ENCODE measurements around the gene RASSF3.
"Not testable (repeated sequence)": the region's sequence is repeated elsewhere in the genome, so short reads cannot be mapped to it uniquely, and the experiment has no call there.

The RASSF3 gene

DNA sequence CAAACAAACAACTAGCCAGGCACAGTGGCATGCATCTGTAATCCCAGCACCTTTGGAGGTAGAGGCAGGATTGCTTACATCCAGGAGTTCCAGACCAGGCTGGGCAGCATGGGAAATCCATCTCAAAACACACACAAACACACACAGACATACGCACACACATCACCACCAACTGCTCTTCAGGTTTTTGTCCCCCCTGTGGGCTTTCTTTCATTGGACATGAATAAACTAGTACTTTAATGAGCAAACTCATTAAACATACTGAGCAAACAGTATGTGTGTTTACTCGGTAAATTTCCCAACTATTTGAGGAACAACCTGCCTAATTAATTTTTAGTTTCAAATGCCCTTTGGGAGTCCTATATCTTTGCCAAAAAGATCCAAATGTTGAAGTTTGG is 10.1 kb upstream of the RASSF3 start:
- no peak for DNase-seq

DNA sequence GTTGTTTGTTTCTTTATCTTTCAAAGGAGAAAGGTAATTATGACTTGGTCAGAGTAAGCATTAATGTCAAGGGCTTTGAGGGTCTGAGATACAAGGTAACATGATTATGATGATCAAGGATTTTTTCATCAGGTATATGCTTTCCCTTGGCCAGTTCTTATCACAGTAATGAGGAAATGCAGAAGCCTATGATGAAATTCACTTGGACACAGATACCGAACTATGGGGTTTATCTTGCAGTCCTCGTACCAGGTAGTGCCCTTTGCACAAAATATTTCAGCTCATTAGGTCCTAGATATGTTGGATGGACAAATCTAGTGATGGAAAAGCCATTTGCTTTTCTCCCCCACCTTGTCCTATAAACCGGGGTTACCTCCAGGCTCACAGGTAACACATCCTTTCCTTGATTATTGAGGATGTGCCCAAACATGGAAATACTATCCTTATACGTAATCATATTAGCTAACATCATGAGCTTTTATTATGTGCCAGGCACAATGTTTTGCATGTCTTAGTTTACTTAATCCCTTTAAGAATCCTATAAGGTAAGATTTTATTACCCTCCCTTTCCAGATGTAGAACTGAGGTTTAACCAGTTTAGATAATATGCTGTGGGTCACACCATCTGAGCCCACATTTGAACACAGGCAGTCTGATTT is 7.0 kb upstream of the RASSF3 start:
- DNase-seq = no peak

- DNase-seq = peak; percentile 69
These were observed 1.3 kb upstream of the RASSF3 start for GRCh38 chr12:64608901-64609535.

GRCh38 chr12:64609536-64610078 is 688 bp upstream of the RASSF3 start:
- peak; percentile 77 for DNase-seq

- peak; percentile 82 for DNase-seq
These were observed 505 bp downstream of the RASSF3 start for GRCh38 chr12:64610660-64611340.

DNA sequence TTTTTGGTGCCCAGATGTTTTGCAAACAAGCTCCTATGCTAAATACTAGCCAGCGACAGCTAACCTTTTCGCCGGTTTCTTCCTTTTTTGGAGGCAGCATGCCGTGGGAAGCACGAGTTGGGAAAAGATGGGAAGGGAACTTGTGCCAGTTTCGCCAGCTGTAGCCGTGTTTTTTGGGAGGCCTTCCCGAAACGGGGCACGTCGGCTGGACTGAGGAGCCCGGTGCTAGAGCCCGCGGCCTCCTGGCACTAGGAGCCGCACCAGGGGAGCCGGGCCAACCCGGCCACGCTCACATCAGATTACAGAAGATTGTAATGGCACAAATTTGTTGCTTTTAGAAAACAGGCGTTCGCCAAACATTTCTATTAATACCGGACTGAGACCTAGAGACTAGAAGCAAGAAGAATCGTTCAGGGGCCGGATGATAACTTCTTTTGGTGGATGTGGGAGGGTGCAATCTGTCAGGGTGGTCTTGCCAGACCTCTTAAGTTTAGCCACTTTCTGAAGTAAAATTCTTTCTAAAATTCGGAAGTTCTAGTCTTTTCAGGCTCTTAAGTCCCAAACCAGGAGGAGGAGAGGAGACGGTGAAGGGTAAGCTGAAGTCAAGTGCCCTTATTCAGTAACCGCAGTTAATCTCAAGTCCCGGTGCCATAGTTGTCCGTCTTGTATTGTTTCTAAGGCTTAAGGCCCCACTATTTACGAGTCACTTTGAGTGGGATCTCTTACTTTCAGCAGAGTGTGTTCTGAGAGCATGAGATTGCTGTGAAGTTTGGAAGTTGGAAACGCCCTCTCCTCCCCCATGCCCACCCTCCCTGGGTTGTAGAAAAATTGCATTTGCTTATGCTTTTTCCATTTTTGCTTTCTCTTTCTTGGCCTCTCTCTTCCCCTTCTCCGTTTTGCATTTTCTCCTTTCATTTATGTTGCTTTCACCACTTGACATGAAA is 1.3 kb downstream of the RASSF3 start:
- DNase-seq = peak; percentile 69

GRCh38 chr12:64612843-64613242 is 2.5 kb downstream of the RASSF3 start:
- DNase-seq = no peak

DNA sequence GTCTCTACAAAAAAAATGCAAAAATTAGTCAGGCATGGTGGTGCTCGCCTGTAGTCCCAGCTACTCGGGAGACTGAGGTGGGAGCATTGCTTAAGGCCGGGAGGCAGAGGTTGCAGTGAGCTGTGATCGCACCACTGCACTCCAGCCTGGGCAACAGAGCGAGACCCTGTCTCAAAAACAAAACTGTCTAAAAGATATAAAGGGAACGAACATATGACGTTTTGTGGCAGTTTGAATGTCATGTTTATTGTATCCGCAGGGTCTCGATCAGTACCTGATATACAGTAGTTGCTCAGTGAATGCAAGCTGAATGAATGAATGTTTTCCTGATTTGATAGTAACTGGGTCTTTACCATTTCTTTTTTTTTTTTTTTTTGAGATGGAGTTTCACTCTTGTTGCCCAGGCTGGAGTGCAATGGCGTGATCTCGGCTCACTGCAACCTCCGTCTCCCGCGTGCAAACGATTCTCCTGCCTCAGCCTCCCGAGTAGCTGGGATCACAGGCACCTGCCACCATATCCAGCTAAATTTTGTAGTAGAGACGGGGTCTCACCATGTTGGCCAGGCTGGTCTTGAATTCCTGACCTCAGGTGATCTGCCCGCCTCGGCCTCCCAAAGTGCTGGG is 3.6 kb downstream of the RASSF3 start:
- DNase-seq = not testable (repeated sequence)

DNA sequence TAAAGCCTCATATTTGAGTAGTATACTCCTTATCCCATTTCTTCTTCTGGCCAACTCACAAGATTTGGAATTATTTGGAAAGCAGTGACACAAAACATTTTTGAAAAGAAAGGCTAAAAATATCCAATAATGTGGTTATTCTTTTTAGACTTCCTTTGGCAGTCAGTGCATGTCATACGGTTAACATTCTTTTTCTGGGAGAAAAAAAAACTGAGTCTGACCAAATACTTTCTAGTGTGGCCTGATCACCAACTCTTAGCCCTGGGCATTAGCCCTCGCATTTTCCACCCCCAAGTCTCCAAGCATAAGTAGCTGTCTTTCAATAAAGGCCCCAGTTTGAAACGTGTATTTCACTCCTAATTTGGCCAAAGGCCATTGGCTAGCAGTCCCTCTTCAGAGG is 5.9 kb downstream of the RASSF3 start:
- no peak for DNase-seq

GRCh38 chr12:64618953-64619590 is 8.8 kb downstream of the RASSF3 start:
- DNase-seq = no peak

DNA sequence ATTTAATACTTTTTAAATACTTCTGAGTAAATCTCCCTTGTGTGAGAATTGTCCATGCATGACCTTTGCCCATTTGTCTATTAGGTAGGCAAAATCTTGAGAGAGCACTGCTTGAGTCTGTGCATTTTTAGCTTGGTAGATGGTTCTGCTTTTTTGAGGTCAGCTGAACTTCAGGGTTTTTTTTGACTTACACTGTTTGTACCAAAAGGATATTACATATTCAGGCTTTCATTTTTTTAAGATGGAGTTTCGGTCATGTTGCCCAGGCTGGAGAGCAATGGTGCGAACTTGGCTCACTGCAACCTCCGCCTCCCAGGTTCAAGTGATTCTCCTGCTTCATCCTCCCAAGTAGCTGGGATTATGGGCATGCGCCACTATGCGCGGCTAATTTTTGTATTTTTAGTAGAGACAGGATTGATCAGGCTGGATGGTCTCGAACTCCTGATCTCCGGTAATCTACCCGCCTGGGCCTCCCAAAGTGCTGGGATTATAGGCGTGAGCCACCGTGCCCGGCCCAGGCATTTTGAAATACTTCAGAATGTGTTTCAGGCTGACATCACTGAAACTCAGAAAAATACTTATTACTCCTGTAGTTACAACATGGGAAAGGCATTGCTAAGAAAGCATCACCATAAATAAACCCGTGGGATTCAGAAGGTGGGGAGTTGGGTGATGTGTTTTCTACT is 11.1 kb downstream of the RASSF3 start:
- DNase-seq = no peak

- DNase-seq = no peak
These were observed 13.7 kb downstream of the RASSF3 start for GRCh38 chr12:64624035-64624434.

DNA sequence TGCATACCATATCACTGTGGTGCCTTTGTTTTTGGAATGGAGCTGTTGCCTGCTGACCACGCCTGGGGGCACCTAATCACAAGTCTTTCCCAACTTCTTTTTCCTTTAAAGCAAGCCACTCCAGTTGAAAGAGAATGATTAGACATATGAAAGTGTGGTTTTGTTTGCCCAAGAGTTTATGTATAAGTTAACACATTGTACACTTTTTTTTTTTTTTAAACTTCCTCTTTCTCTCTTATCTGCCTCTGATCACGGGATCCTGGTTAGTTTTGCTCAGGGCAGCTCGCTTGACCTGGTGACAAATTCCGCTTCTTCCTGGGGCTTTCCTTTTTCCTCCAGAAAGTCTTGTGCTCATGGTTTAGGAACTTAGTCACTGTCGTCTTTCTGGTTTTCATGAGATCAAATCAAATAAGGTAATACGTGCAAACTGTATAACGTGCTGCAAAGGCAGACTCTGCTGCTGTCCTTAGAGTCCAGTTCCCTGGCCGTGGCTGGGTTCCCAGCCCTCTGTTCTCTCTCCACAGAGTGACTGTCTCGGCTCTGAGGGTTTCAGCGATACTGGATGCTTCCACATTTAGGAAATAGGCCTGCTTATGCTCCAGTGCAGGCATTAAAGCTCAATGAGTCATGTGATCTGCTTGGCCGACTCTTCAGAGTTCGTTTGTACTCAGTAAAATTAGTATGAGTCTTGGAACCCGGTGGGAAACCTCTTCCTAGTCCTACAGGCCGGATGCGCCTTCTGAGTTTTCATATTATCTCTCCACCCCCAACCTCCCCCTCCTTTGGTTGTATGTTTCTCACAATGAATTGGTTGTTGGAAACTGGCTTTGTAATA is 15.2 kb downstream of the RASSF3 start:
- DNase-seq = peak; percentile 72

DNA sequence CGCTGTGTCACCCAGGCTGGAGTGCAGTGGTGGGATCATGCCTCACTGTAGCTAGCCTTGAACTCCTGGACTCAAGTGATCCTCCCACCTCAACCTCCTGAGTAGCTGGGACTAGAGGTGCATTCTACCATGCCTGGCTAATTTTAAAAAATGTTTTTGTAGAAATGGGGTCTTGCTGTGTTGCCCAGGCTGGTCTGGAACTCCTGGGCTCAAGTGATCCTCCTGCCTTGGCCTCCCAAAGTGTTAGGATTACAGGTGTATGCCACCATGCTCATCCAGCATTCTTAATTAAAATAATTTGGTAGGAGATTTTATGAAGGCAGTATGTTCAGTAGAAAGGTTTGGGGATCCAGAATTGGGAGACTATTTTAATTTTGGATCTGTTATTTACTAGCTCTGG is 16.3 kb downstream of the RASSF3 start:
- DNase-seq = not testable (repeated sequence)

DNA sequence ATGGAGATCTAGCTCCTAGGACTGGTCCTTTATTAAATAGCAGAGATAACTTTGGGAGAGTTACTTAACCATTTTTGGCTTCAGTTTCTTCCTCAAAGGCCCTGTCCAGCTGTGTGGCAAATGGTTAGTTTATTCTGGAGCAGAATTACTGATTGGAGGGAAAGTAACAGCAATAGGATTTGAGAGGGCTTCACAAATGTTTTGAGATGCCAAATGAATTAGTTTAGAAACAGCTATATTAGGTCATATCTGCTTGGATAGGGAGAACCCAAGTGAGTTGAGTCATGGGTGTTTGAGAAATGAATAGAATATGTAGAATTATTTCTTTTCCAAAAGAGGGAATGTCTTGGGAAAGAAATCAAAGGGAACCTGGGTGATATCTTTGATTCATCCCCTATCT is 17.5 kb downstream of the RASSF3 start:
- DNase-seq = no peak

- DNase-seq = no peak
These were observed 20.9 kb downstream of the RASSF3 start for GRCh38 chr12:64631197-64631596.

DNA sequence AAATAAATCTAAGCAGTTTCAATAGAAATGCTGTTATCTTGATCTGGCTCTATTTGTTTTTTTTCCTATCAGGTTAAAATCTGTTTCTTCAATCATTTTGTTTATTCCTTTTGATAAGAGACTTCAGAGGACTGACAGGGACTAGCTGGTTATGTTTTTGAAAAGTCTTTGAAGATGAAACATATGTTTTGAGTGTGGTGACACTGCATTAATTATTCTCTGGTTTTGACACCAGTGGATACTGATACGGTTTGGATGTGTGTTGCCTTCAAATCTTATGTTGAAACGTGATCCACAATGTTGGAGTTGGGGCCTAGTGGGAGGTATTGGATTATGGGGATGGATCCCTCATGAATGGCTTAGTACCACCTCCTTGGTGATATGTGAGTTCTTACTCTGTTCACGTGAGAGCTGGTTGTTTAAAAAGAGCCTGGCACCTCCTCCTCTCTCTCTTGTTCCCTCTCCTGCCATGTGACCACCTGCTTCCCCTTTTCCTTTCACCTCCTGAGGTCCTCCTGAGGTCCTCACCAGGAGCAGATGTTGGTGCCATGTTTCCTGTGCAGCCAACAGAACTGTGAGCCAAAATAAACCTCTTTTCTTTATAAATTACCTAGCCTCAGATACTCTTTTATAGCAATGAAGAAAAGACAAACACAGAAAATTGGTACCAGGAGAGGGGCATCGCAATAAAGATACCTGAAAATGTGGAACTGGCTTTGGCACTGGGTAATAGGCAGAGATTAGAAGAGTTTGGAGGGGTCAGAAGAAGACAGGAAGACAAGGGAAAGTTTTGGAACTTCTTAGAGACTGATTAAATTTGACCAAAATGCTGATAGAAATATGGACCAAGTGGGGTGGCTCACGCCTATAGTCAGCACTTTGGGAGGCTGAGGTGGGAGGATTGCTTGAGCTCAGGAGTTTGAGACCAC is 23.0 kb downstream of the RASSF3 start:
- DNase-seq = no peak

- no peak for DNase-seq
These were observed 23.6 kb downstream of the RASSF3 start for GRCh38 chr12:64633940-64634337.

GRCh38 chr12:64634508-64635092 is 24.3 kb downstream of the RASSF3 start:
- no peak for DNase-seq

All from eye (tissue), 1 donor.